SK-N-SH (cell line): Measurements from ENCODE around the gene WTIP. TPM values are rescaled to one million over a fixed set of nuclear protein-coding genes. Genes with fewer than 3 reads are reported as not detected.

Experiments used
- CTCF ChIA-PET: fragments of 300-600, 350-600 bp; formaldehyde crosslinking; extraction: SDS; loops from one replicate; lab custom pipeline; 2021; lab: Yijun Ruan, JAX
- POLR2A ChIA-PET: fragments of 350-600 bp; sonication (Branson Sonifier 250); formaldehyde crosslinking; extraction: SDS; loops from one replicate; lab custom pipeline; 2020; ENCODE audit warnings: antibody characterized with exemption, inconsistent platforms; lab: Yijun Ruan, JAX
- DNase-seq: peaks from one replicate; pipeline ENCODE4 v3.0.0; 2012
- H2AFZ ChIP-seq: fragments of 200-600 bp; sonication (generic); 2 replicates; pipeline ENCODE4 v1.8.1; 2016; ENCODE audit warnings: antibody characterized with exemption, mild to moderate bottlenecking, low read depth
- H3F3A ChIP-seq: fragments of 200-600 bp; sonication (generic); replicated peaks from 2 replicates; pipeline ENCODE3; 2016; ENCODE audit warnings: antibody characterized with exemption, mild to moderate bottlenecking; ENCODE audit not compliant: insufficient read depth
- H3K27ac ChIP-seq, 2 experiments: fragments of 200-500 bp in 1 of 2; fragments of 200-600 bp in 1 of 2; sonication (Bioruptor generic) in 1 of 2; sonication (generic), shearing (Covaris generic) in 1 of 2; 2 replicates each; pipeline versions ENCODE4 v1.5.1 to v1.6.1; 2014 to 2016; ENCODE audit warnings: low read depth in 2 of 2, inconsistent platforms in 1 of 2, low read length in 1 of 2, mild to moderate bottlenecking in 1 of 2, mixed read lengths in 1 of 2
- H3K27me3 ChIP-seq: fragments of 200-600 bp; sonication (generic), shearing (Covaris generic); 2 replicates; pipeline ENCODE4 v1.6.1; 2016; ENCODE audit warnings: mixed run types; ENCODE audit not compliant: insufficient read depth
- H3K36me3 ChIP-seq, 2 experiments: fragments of 200-500 bp in 1 of 2; fragments of 200-600 bp in 1 of 2; sonication (Bioruptor generic) in 1 of 2; sonication (generic) in 1 of 2; replicated peaks in 1 of 2; 2 replicates each; pipeline versions ENCODE3 to v1.5.1; 2014 to 2016; ENCODE audit warnings: low read length in 1 of 2, mild to moderate bottlenecking in 1 of 2; ENCODE audit not compliant: insufficient read depth in 2 of 2, control insufficient read depth in 1 of 2
- H3K4me1 ChIP-seq, 2 experiments: fragments of 200-500 bp in 1 of 2; fragments of 200-600 bp in 1 of 2; sonication (Bioruptor generic) in 1 of 2; sonication (generic), shearing (Covaris generic) in 1 of 2; 2 replicates each; pipeline versions ENCODE4 v1.5.1 to v1.6.1; 2014 to 2016; ENCODE audit warnings: low read depth in 1 of 2, low read length in 1 of 2, mixed run types in 1 of 2; ENCODE audit not compliant: insufficient read depth in 2 of 2, control insufficient read depth in 1 of 2
- H3K4me2 ChIP-seq: fragments of 200-600 bp; sonication (generic), shearing (Covaris generic); 2 replicates; pipeline ENCODE4 v1.6.1; 2017; ENCODE audit warnings: mixed run types
- H3K4me3 ChIP-seq, 2 experiments: fragments of 200-500 bp in 1 of 2; fragments of 200-600 bp in 1 of 2; sonication (Bioruptor generic) in 1 of 2; sonication (generic), shearing (Covaris generic) in 1 of 2; 2 replicates each; pipeline versions ENCODE4 v1.5.1 to v1.8.1; 2014 to 2016; ENCODE audit warnings: low read depth in 2 of 2, inconsistent platforms in 1 of 2, low read length in 1 of 2, mild to moderate bottlenecking in 1 of 2, mixed read lengths in 1 of 2, moderate library complexity in 1 of 2
- H3K79me2 ChIP-seq: fragments of 200-600 bp; sonication (generic); 2 replicates; pipeline ENCODE4 v1.8.1; 2017; ENCODE audit warnings: mild to moderate bottlenecking; ENCODE audit not compliant: insufficient read depth
- H3K9ac ChIP-seq: fragments of 200-600 bp; sonication (generic); 2 replicates; pipeline ENCODE4 v1.6.1; 2017; ENCODE audit warnings: mixed run types
- H3K9me2 ChIP-seq: fragments of 200-600 bp; sonication (generic); 2 replicates; pipeline ENCODE4 v1.6.1; 2017; ENCODE audit warnings: mixed run types
- H3K9me3 ChIP-seq: fragments of 200-600 bp; sonication (generic); 2 replicates; pipeline ENCODE4 v1.6.1; 2017; ENCODE audit warnings: mixed run types, mild to moderate bottlenecking, moderate library complexity
- H4K20me1 ChIP-seq: fragments of 200-600 bp; sonication (generic); 2 replicates; pipeline ENCODE4 v1.6.1; 2017; ENCODE audit warnings: mild to moderate bottlenecking, mixed run types; ENCODE audit not compliant: insufficient read depth
- CHD2 ChIP-seq: fragments of 150-350 bp; IDR thresholded peaks from 2 replicates; pipeline ENCODE4 v1.6.1; 2018; ENCODE audit warnings: low read length; ENCODE audit not compliant: partially characterized antibody
- CTCF ChIP-seq: fragments of 200-600 bp; sonication (generic); IDR thresholded peaks from 2 replicates; pipeline ENCODE4 v1.6.1; 2017; ENCODE audit warnings: antibody characterized with exemption, mild to moderate bottlenecking, moderate library complexity
- ELF1 ChIP-seq: IDR thresholded peaks from 2 replicates; pipeline ENCODE4 v1.4.0; 2012
- FOSL2 ChIP-seq: IDR thresholded peaks from 2 replicates; pipeline ENCODE4 v1.4.0; 2012; ENCODE audit warnings: low read depth, mild to moderate bottlenecking, moderate library complexity, borderline replicate concordance
- FOXM1 ChIP-seq: IDR thresholded peaks from 2 replicates; pipeline ENCODE4 v1.4.0; 2012; ENCODE audit warnings: low read depth, mild to moderate bottlenecking
- GATA2 ChIP-seq: sonication (generic); formaldehyde crosslinking; IDR thresholded peaks from 2 replicates; pipeline ENCODE4 v1.5.0; 2020; ENCODE audit warnings: mild to moderate bottlenecking, missing genetic modification reagents
- IRF3 ChIP-seq: fragments of 150-350 bp; IDR thresholded peaks from 2 replicates; pipeline ENCODE4 v1.6.1; 2016; ENCODE audit warnings: mild to moderate bottlenecking, low read depth, low read length
- JUND ChIP-seq: IDR thresholded peaks from 2 replicates; pipeline ENCODE4 v1.4.0; 2012
- MAX ChIP-seq: IDR thresholded peaks from 2 replicates; pipeline ENCODE4 v1.4.0; 2012; ENCODE audit warnings: low read depth
- MEF2A ChIP-seq: IDR thresholded peaks from 2 replicates; pipeline ENCODE4 v1.4.0; 2012; ENCODE audit warnings: low read depth, borderline replicate concordance
- NRF1 ChIP-seq: IDR thresholded peaks from 2 replicates; pipeline ENCODE4 v1.6.1; 2012; ENCODE audit warnings: low read depth, mild to moderate bottlenecking, low read length
- POLR2AphosphoS5 ChIP-seq: IDR thresholded peaks from 2 replicates; pipeline ENCODE4 v1.6.1; 2012; ENCODE audit warnings: low read depth, low read length
- RAD21 ChIP-seq: IDR thresholded peaks from 2 replicates; pipeline ENCODE4 v1.6.1; 2012; ENCODE audit warnings: mild to moderate bottlenecking, low read length
- RXRA ChIP-seq: IDR thresholded peaks from 2 replicates; pipeline ENCODE4 v1.4.0; 2012; ENCODE audit warnings: low read depth, mild to moderate bottlenecking, borderline replicate concordance
- SIN3A ChIP-seq: IDR thresholded peaks from 2 replicates; pipeline ENCODE4 v1.6.1; 2012; ENCODE audit warnings: low read depth, mild to moderate bottlenecking, low read length, moderate library complexity, borderline replicate concordance
- SMC3 ChIP-seq: IDR thresholded peaks from 2 replicates; pipeline ENCODE4 v1.6.1; 2012; ENCODE audit warnings: low read depth, low read length, improper control_type of control experiment
- TAF1 ChIP-seq: IDR thresholded peaks from 2 replicates; pipeline ENCODE4 v1.6.1; 2012; ENCODE audit warnings: low read depth, mild to moderate bottlenecking, low read length, moderate library complexity, borderline replicate concordance
- TCF12 ChIP-seq: IDR thresholded peaks from 2 replicates; pipeline ENCODE4 v1.4.0; 2012
- USF2 ChIP-seq: fragments of 150-350 bp; IDR thresholded peaks from 2 replicates; pipeline ENCODE4 v1.6.1; 2017; ENCODE audit warnings: antibody characterized with exemption, low read length, low read depth, borderline replicate concordance
- YY1 ChIP-seq: IDR thresholded peaks from 2 replicates; pipeline ENCODE4 v1.4.0; 2012; ENCODE audit warnings: low read depth, mild to moderate bottlenecking
- ZBTB33 ChIP-seq: IDR thresholded peaks from 2 replicates; pipeline ENCODE4 v1.4.0; 2012; ENCODE audit warnings: low read depth, borderline replicate concordance
- WGBS: methylation state at CpG from one replicate; pipeline ENCODE4 v1.1.6; 2017; ENCODE audit warnings: low lambda C conversion rate; 5-methylcytosine and 5-hydroxymethylcytosine counted together
- polyA plus RNA-seq, 3 experiments: library from polyadenylated mRNA; depleted of rRNA; stranded (reverse); fragments of >200 nt; gene quantifications; 2 replicates each; pipeline ENCODE4 v1.2.3, GENCODE V29; 2012

The WTIP gene
- polyA plus RNA-seq, 1 of the 3 experiments (the other 2 are of a cell fraction): 27.7 TPM

- Histone ChIP-seq H4K20me1 (no peaks in the 10 kb centered on the region), H2AFZ (no peak overlapping the region), H3K27ac (no peak overlapping the region), H3K4me3 (no peak overlapping the region), H3F3A (no peaks in the 10 kb centered on the region), H3K9me2 (no peaks in the 10 kb centered on the region), H3K9ac (no peak overlapping the region), H3K27me3 (peaks cover 25% of the 10 kb centered on the region), H3K4me2 (no peak overlapping the region), H3K4me1 (no peaks in the 10 kb centered on the region), H3K79me2 (no peaks in the 10 kb centered on the region), H3K36me3 (no peaks in the 10 kb centered on the region), H3K9me3 (0 out of 2 replicates have a peak, but pooled peaks cover 3% of the 10 kb centered on the region)
- WGBS: 20% methylated on average over 2 of the region's 6 CpGs
- ChIA-PET CTCF (no interaction called here), POLR2A (no interaction called here)
- no peak for DNase-seq
- TF ChIP-seq SMC3 (no peak), MEF2A (no peak), ELF1 (no peak), USF2 (no peak), MAX (no peak), TAF1 (no peak), RXRA (no peak), POLR2AphosphoS5 (no peak), FOSL2 (no peak), NRF1 (no peak), IRF3 (no peak), CTCF (no peak), CHD2 (no peak)
Observed at GRCh38 chr19:34513767-34514166, 32.2 kb downstream of the WTIP start.

GRCh38 chr19:34519602-34520001, 38.0 kb downstream of the WTIP start:
- ChIA-PET POLR2A (no interaction called here), CTCF (interaction anchor here (1.2 kb wide), 1 partner anchor 17 kb away, joined by 4 read pairs; no protein-coding TSS in a partner anchor)
- no peak overlapping the region for H3K4me3 ChIP-seq
- no peak overlapping the region for H3K4me2 ChIP-seq
- H3K79me2 ChIP-seq: no peaks in the 10 kb centered on the region
- no peak for DNase-seq
- no peaks in the 10 kb centered on the region for H3K4me1 ChIP-seq
- no peak overlapping the region for H3K27ac ChIP-seq
- WGBS: 0% methylated on average over 2 of the region's 2 CpGs
- peaks cover 24% of the 10 kb centered on the region for H3K27me3 ChIP-seq
- H3F3A ChIP-seq: no peaks in the 10 kb centered on the region
- H3K9ac ChIP-seq: no peak overlapping the region
- no peaks in the 10 kb centered on the region for H4K20me1 ChIP-seq
- no peaks in the 10 kb centered on the region for H3K9me2 ChIP-seq
- H3K9me3 ChIP-seq: no peaks in the 10 kb centered on the region
- H3K36me3 ChIP-seq: no peaks in the 10 kb centered on the region
- H2AFZ ChIP-seq: no peak overlapping the region
- TF ChIP-seq ZBTB33 (no peak), JUND (no peak), TCF12 (no peak), RAD21 (no peak), USF2 (no peak), GATA2 (no peak), IRF3 (no peak), YY1 (no peak), FOXM1 (no peak), FOSL2 (no peak), SIN3A (no peak), TAF1 (no peak)
